Vein endothelial cell (primary cell): ENCODE data around the gene TFDP2. TPM values are rescaled to one million over a fixed set of nuclear protein-coding genes. Genes with fewer than 3 reads are reported as not detected.

Experiments used
- small RNA-seq: library from RNA; depleted of rRNA; stranded (forward); fragments of <200 nt; gene quantifications from one replicate; pipeline ENCODE3, GENCODE V24; 2012
- total RNA-seq: library from RNA; depleted of rRNA; stranded (reverse); fragments of >200 nt; gene quantifications from 2 replicates; pipeline ENCODE4 v1.2.3, GENCODE V29; 2012

TFDP2 gene
- total RNA-seq: 33.6 and 65.0 TPM in 2 replicates

GRCh38 chr3:142148792-142149672 is at the start of gene TFDP2:
TFDP2 (minus strand) TSS chr3:142149544; CDS start chr3:142101749, 47,795 bp downstream.

Small RNA genes within 50 kb of the gene (small RNA-seq; reads per million reads assigned to genes)
- gene RNU6-425P (not detected), gene RNU6-509P (not detected)

Other genes with a start within 250 kb of the TFDP2 start
- 7.2 and 7.8 TPM in 2 replicates for gene GK5, start 76.0 kb upstream of the TFDP2 start, total RNA-seq